Upper lobe of left lung (tissue), 6 donors: ENCODE data around the gene CCNJL. TPM values are rescaled to one million over a fixed set of nuclear protein-coding genes. Genes with fewer than 3 reads are reported as not detected.
A peak's percentile ranks its signal among the peaks of the same experiment; 100 is the strongest.

Experiments used
- ATAC-seq, 2 donors: fragments of 200-7000 bp; cut with Tn5 transposase; one replicate each; pipeline ENCODE4 v1.9.1; 2022; ENCODE audit warnings: mild to moderate bottlenecking in 2 of 2, moderate library complexity in 2 of 2; ENCODE audit not compliant: low FRiP score in 2 of 2
- DNase-seq, 2 donors: peaks; one replicate each; pipeline ENCODE4 v3.0.0-alpha.2; 2019 to 2020
- H3K27ac ChIP-seq, 4 donors: fragments of 200-600 bp; sonication (generic); one replicate each; pipeline ENCODE4 v1.5.1; 2016 to 2019
- H3K27me3 ChIP-seq, 4 donors: fragments of 200-600 bp; sonication (generic); one replicate each; pipeline ENCODE4 v1.5.1; 2017 to 2019
- H3K36me3 ChIP-seq, 4 donors: fragments of 200-600 bp; sonication (generic); one replicate each; pipeline ENCODE4 v1.5.1; 2016 to 2019
- H3K4me1 ChIP-seq, 4 donors: fragments of 200-600 bp; sonication (generic); one replicate each; pipeline ENCODE4 v1.5.1; 2018 to 2019
- H3K4me3 ChIP-seq, 4 donors: fragments of 200-600 bp; sonication (generic); one replicate each; pipeline ENCODE4 v1.5.1; 2017 to 2019; ENCODE audit warnings: mild to moderate bottlenecking in 2 of 4, moderate library complexity in 1 of 4
- H3K9me3 ChIP-seq, 4 donors: fragments of 200-600 bp; sonication (generic); one replicate each; pipeline ENCODE4 v1.5.1; 2018 to 2019
- EP300 ChIP-seq, 4 donors: sonication (generic); formaldehyde crosslinking; IDR thresholded peaks; one replicate each; pipeline ENCODE4 v1.5.1; 2017; ENCODE audit warnings: antibody characterized with exemption in 4 of 4, control low read depth in 2 of 4
- POLR2A ChIP-seq, 4 donors: fragments of 450-650 bp; IDR thresholded peaks; one replicate each; pipeline ENCODE4 v1.5.1; 2016 to 2017; ENCODE audit warnings: antibody characterized with exemption in 4 of 4, mild to moderate bottlenecking in 2 of 4
- POLR2AphosphoS5 ChIP-seq, 2 donors: sonication (generic); formaldehyde crosslinking; IDR thresholded peaks; one replicate each; pipeline ENCODE4 v1.5.1; 2017; ENCODE audit warnings: antibody characterized with exemption in 2 of 2
- WGBS, 2 donors: methylation state at CpG; one replicate each; pipeline ENCODE4 v1.1.5; 2017 to 2018; 5-methylcytosine and 5-hydroxymethylcytosine counted together
- total RNA-seq, 6 donors: library from RNA; depleted of rRNA in 4 of 6; stranded (reverse); fragments of >200 nt in 4 of 6; gene quantifications; one replicate each; pipeline versions ENCODE4 v1.1.0 to v1.2.1, GENCODE V29; 2016 to 2021
- TF ChIP-seq, protein P1 (sequence below), 6 experiments: fragments of 450-650 bp in 4 of 6; fragments of 200-600 bp in 2 of 6; sonication (generic) in 2 of 6; IDR thresholded peaks; one replicate each; pipeline ENCODE4 v1.5.1; 2016 to 2019; ENCODE audit warnings: antibody characterized with exemption in 6 of 6
- donor health status: DM: no; HTN: no; CAD: no; lungs with moderate emphysema.
- donor health status: DM: no; HTN: yes; CAD: no; lungs with severe emphysema.

CCNJL gene
- total RNA-seq, 6 donors from 2014 or later: 15.6 to 25.2 (median 21.2) TPM

DNA sequence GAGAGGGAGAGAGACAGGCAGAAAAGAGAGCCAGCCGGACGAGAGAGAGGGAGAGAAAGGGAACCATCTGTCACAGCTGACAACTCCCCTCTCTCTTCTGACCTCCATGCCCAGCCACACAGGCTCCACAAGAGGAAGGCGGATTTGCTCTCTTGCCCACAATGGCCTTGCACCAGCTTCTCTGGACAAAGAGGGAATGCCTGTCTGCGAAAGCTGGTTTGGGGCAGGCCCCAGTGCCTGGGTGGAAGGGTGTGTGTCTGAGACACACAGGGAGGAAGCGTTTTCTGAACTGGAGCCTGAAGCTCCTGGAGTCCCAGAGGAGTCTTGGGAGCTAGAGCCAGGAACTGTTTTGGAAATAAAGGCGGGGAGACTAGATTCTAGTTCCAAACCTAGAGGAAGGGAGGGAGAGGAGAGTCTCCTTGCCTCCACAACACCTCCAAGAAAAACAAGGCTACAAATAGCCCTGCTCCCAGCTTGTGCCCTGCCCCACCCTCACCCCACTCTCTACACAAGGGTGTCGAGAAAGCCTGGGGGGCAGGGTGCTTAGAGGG, 45.6 kb upstream of the CCNJL start:
- no peaks in the 10 kb centered on the region for H3K9me3 ChIP-seq
- ATAC-seq (peak in 1 of 2 donors; percentile 85), DNase-seq (no peak)
- no peaks in the 10 kb centered on the region for H3K27me3 ChIP-seq
- peaks cover 0 to 18% (median 12%) of the 10 kb centered on the region in 4 donors for H3K4me1 ChIP-seq
- H3K36me3 ChIP-seq: no peaks in the 10 kb centered on the region
- peak overlapping the region; percentile 22 to 70 (median 42) for H3K27ac ChIP-seq
- H3K4me3 ChIP-seq: no peak overlapping the region
- WGBS, 2 donors: 77 to 84% methylated on average over 7 of the region's 7 CpGs
- no peak for TF ChIP-seq POLR2AphosphoS5 (IDR thresholded peaks at IDR 0.05)
- TF ChIP-seq EP300 (IDR thresholded peaks at IDR 0.05): no peak
- no peak for TF ChIP-seq POLR2A (IDR thresholded peaks at IDR 0.05)
- TF ChIP-seq, protein P1, sequence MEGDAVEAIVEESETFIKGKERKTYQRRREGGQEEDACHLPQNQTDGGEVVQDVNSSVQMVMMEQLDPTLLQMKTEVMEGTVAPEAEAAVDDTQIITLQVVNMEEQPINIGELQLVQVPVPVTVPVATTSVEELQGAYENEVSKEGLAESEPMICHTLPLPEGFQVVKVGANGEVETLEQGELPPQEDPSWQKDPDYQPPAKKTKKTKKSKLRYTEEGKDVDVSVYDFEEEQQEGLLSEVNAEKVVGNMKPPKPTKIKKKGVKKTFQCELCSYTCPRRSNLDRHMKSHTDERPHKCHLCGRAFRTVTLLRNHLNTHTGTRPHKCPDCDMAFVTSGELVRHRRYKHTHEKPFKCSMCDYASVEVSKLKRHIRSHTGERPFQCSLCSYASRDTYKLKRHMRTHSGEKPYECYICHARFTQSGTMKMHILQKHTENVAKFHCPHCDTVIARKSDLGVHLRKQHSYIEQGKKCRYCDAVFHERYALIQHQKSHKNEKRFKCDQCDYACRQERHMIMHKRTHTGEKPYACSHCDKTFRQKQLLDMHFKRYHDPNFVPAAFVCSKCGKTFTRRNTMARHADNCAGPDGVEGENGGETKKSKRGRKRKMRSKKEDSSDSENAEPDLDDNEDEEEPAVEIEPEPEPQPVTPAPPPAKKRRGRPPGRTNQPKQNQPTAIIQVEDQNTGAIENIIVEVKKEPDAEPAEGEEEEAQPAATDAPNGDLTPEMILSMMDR (IDR thresholded peaks at IDR 0.05): no peak

DNA sequence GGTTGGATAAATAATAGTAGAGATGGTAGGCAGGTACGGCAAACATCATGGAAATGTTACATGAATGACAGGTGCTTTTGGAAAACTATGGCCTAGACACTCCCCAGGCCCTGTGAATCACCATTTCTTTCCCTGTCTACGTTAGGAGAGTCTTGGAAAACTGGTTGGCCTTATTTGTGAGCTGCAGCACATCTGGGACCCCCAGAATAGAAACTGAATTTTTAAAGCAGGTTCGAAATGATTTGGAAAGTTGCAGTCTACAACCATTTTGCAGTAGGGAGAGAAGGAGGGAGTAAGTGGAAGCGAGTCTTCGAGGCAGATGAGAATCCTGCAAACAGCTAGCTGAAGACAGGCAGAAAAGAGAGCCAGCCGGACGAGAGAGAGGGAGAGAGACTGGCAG, 45.0 kb upstream of the CCNJL start:
- Histone ChIP-seq H3K9me3 (no peaks in the 10 kb centered on the region), H3K27me3 (no peaks in the 10 kb centered on the region), H3K36me3 (no peaks in the 10 kb centered on the region), H3K27ac (peak overlapping the region; percentile 22 to 70 (median 42)), H3K4me3 (no peak overlapping the region), H3K4me1 (peaks cover 0 to 18% (median 10%) of the 10 kb centered on the region in 4 donors)
- DNase-seq (no peak), ATAC-seq (no peak)
- WGBS, 2 donors: 77% methylated on average over 7 of the region's 7 CpGs
- no peak for TF ChIP-seq EP300 (IDR thresholded peaks at IDR 0.05)
- TF ChIP-seq POLR2A (IDR thresholded peaks at IDR 0.05): no peak

DNA sequence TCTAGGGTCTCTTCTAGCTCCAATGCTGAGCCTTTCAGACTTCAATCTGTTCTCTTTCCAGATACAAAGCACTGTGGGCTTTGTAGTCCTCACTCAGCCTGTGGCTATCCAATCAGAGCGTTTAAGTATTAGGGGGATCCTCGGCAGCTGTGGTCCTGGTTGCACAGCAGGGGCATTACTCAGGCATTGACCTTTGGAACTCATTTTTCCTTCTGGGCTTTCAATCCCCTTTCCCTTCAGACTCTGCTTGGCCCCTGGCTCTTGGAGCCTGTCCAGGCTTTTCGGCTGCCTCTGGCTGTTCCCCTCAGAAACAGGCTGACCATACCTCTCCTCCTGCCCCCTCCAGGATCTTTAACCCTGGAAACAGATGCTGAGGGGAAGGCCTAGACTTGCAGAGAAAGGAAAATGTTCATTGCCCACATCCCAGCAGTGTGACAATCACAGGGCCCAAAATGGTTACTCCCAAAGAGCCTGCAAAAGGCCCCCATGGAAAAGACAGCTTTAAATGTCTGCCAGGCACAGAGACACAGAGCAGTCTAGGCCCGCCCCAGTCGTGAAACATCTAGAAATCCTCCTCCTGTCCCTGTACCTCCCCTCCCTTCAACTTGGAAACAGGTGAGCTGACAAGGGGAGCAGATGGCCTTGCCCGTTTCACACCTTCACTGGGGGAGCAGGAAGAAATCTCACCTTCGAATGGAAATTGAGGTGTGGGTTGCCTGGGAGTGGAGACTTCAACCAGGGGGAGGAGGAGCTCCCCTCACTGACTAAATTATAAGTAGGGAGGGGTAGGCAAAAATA, 44.4 kb upstream of the CCNJL start:
- H3K9me3 ChIP-seq: no peaks in the 10 kb centered on the region
- H3K4me3 ChIP-seq: no peak overlapping the region
- 76 to 83% methylated on average over 7 of the region's 7 CpGs for WGBS, 2 donors
- H3K27ac ChIP-seq: no peak overlapping the region
- TF ChIP-seq POLR2A (IDR thresholded peaks at IDR 0.05): no peak
- TF ChIP-seq, protein P1 (IDR thresholded peaks at IDR 0.05): no peak
- no peak for TF ChIP-seq POLR2AphosphoS5 (IDR thresholded peaks at IDR 0.05)
- TF ChIP-seq EP300 (IDR thresholded peaks at IDR 0.05): no peak
- no peaks in the 10 kb centered on the region for H3K36me3 ChIP-seq
- no peaks in the 10 kb centered on the region for H3K27me3 ChIP-seq
- peaks cover 0 to 18% (median 10%) of the 10 kb centered on the region in 4 donors for H3K4me1 ChIP-seq
- DNase-seq (no peak), ATAC-seq (no peak)

DNA sequence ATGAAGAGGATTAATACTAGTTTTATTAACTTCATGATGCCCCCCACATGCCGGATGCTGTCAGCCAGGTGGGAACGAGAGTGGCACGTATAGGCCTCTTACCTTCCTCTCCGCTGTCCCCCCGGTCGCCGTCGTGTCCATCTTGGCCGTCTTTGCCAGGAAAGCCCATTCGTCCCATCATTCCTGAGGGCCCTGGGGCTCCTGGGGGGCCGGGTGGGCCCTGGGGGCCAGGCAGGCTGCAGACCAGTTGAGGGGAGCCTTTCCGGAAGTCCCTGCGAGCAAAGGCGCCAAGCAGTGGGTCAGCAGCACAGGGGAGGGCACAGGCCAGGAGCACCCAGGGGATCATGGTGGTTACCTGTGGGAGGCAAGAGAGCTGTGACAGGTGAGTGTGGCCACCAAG, 42.3 kb upstream of the CCNJL start:
- ATAC-seq (no peak), DNase-seq (peak in 1 of 2 donors; percentile 71)
- Histone ChIP-seq H3K4me1 (peaks cover 0 to 8% (median 4%) of the 10 kb centered on the region in 4 donors), H3K27ac (no peak overlapping the region), H3K27me3 (no peaks in the 10 kb centered on the region), H3K36me3 (no peaks in the 10 kb centered on the region), H3K4me3 (no peak overlapping the region), H3K9me3 (no peaks in the 10 kb centered on the region)
- TF ChIP-seq EP300 (IDR thresholded peaks at IDR 0.05): no peak
- WGBS, 2 donors: 90% methylated on average over 14 of the region's 14 CpGs

DNA sequence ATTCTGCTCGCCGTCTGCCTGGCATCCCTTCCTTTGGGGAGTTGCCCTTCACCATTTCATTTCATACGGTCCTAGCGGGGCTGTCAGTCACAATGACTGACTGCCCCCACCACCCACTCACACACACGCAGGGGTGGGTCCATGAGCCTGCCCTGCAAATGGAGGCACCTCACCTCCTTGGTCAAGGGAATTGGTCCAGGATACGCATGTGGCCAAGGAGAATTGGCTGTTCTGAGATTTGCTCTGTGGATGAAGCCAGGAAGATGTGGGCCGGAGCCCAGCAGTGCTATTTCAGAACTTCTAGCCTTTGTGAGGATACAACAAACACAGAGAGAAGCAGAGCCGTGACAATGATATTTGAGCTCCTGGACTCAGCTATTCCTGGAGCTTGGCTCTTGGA, 41.0 kb upstream of the CCNJL start:
- ATAC-seq: peak in 1 of 2 donors; percentile 34
- no peak overlapping the region for H3K27ac ChIP-seq
- H3K36me3 ChIP-seq: no peaks in the 10 kb centered on the region

More for the DNA sequence above, 41.0 kb upstream of the CCNJL start:
- H3K4me1 ChIP-seq: no peaks in the 10 kb centered on the region
- TF ChIP-seq POLR2AphosphoS5 (IDR thresholded peaks at IDR 0.05): no peak
- TF ChIP-seq, protein P1 (IDR thresholded peaks at IDR 0.05): no peak
- no peak for TF ChIP-seq POLR2A (IDR thresholded peaks at IDR 0.05)
- TF ChIP-seq EP300 (IDR thresholded peaks at IDR 0.05): no peak
- H3K4me3 ChIP-seq: no peak overlapping the region
- 85 to 92% methylated on average over 8 of the region's 8 CpGs for WGBS, 2 donors
- H3K9me3 ChIP-seq: no peaks in the 10 kb centered on the region
- no peaks in the 10 kb centered on the region for H3K27me3 ChIP-seq
- DNase-seq: no peak
